IPS-18c (cell line): ENCODE results near the gene CSTF3.

Experiments used
- H3K4me3 ChIP-seq: 2 replicates; pipeline ENCODE4 v1.7.0; 2013; ENCODE audit warnings: low read depth, mild to moderate bottlenecking, low read length, moderate library complexity; ENCODE audit not compliant: insufficient read depth
- H3K9me3 ChIP-seq: one replicate; pipeline ENCODE4 v1.6.1; 2013; ENCODE audit warnings: mild to moderate bottlenecking, low read length, moderate library complexity; ENCODE audit not compliant: control insufficient read depth, insufficient read depth

The CSTF3 gene

GRCh38 chr11:33035011-33035410 is 126.3 kb downstream of the CSTF3 start:
- no peak overlapping the region for H3K4me3 ChIP-seq
- H3K9me3 ChIP-seq, result peaks cover 2% of the 10 kb centered on the region
